A172 (cell line): ENCODE data around the gene RPTOR. TPM values are rescaled to one million over a fixed set of nuclear protein-coding genes. Genes with fewer than 3 reads are reported as not detected.
"Not testable (repeated sequence)": the region's sequence is repeated elsewhere in the genome, so short reads cannot be mapped to it uniquely, and the experiment has no call there.

Experiments
- DNase-seq: peaks from one replicate; pipeline ENCODE4 v3.0.0-alpha.2; 2015; ENCODE audit warnings: low spot score
- total RNA-seq: library from RNA; depleted of rRNA; stranded (reverse); fragments of >200 nt; shearing (Covaris generic); gene quantifications from 2 replicates; pipeline ENCODE4 v1.2.3, GENCODE V29; 2014

Gene RPTOR
- total RNA-seq, 1 experiment from 2014 or later = 20.7 TPM

GRCh38 chr17:80875480-80875995 is 330.9 kb downstream of the RPTOR start:
- DNase-seq = not testable (repeated sequence)

GRCh38 chr17:80876456-80876949 is 331.9 kb downstream of the RPTOR start:
- DNase-seq = not testable (repeated sequence)

- no peak for DNase-seq
Measured at GRCh38 chr17:80876950-80877728, 332.5 kb downstream of the RPTOR start.

GRCh38 chr17:80877729-80878303 is 333.2 kb downstream of the RPTOR start:
- DNase-seq = no peak

GRCh38 chr17:80878876-80879722 is 334.5 kb downstream of the RPTOR start:
- no peak for DNase-seq

GRCh38 chr17:80879723-80880647 is 335.3 kb downstream of the RPTOR start:
- no peak for DNase-seq

GRCh38 chr17:80880648-80880985 is 336.0 kb downstream of the RPTOR start:
- no peak for DNase-seq

GRCh38 chr17:80881306-80881705 is 336.7 kb downstream of the RPTOR start:
- DNase-seq = no peak

GRCh38 chr17:80882323-80882722 is 337.7 kb downstream of the RPTOR start:
- DNase-seq = no peak

- DNase-seq = no peak
Measured at GRCh38 chr17:80882926-80883685, 338.5 kb downstream of the RPTOR start.

- no peak for DNase-seq
Measured at GRCh38 chr17:80883831-80884735, 339.4 kb downstream of the RPTOR start.

- no peak for DNase-seq
Measured at GRCh38 chr17:80884811-80885210, 340.2 kb downstream of the RPTOR start.

GRCh38 chr17:80885947-80886582 is 341.4 kb downstream of the RPTOR start:
- DNase-seq = no peak

- no peak for DNase-seq
Measured at GRCh38 chr17:80886641-80887573, 342.3 kb downstream of the RPTOR start.

- no peak for DNase-seq
Measured at GRCh38 chr17:80887639-80888175, 343.1 kb downstream of the RPTOR start.

GRCh38 chr17:80888276-80889160 is 343.9 kb downstream of the RPTOR start:
- no peak for DNase-seq
